ENCODE data around the gene CDH23. TPM values are rescaled to one million over a fixed set of nuclear protein-coding genes. Genes with fewer than 3 reads are reported as not detected.

Gene CDH23
- total RNA-seq, 4 donors from 2014 or later: 14.4 to 29.6 (median 19.7) TPM

DNA sequence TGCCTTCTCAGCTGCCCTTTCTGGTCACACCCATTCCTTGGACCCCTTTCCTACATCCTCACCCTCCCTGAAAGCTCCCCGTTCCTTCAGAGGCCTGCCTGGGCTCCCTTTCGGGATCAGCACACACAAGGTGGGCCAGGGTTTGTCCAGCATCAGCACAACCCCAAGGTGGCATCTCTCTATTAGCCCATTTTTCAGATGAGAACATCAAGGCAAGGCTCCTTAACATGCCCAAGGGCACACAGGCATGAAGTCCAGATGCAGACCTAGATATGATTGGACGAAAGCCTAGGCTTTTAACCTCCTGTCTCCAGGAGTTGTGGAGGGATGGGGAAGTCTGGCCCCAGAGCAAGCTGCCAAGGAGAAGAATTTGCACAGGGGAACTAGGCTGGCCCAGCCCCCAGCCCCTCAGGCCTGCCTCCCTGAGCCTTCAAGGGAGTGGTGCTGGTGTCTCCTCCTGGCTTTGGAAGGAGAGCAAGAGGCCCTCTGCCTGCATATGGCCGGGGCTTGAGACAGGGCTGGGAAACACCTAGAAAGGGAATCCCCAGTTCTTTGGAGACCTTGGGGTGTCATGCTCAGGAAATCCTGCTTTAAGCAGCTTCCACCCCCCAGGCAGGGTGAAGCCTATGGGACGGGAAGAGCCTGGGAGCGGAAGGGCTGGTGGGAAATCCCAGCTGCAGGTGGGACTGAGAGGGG is 385.6 kb downstream of the CDH23 start:
- WGBS: 82% methylated on average over 6 of the region's 6 CpGs
- H3K9me3 ChIP-seq: no peaks in the 10 kb centered on the region
- no peak overlapping the region for H3K27ac ChIP-seq (replicated peaks in 1 of 4)
- H3K36me3 ChIP-seq: peaks cover 0 to 6% (median 0%) of the 10 kb centered on the region in 4 donors
- H3K4me3 ChIP-seq: no peak overlapping the region
- no peak for DNase-seq (ENCODE audit: extremely low spot score)
- peaks cover 6 to 16% (median 11%) of the 10 kb centered on the region in 4 donors for H3K4me1 ChIP-seq
- H3K27me3 ChIP-seq: no peaks in the 10 kb centered on the region
- TF ChIP-seq POLR2AphosphoS5 (IDR thresholded peaks at IDR 0.05) (no peak), EP300 (IDR thresholded peaks at IDR 0.05) (no peak), POLR2A (IDR thresholded peaks at IDR 0.05; ENCODE audit: low read depth) (no peak)
- intact Hi-C loops (cut with DNase I): no loop called here

DNA sequence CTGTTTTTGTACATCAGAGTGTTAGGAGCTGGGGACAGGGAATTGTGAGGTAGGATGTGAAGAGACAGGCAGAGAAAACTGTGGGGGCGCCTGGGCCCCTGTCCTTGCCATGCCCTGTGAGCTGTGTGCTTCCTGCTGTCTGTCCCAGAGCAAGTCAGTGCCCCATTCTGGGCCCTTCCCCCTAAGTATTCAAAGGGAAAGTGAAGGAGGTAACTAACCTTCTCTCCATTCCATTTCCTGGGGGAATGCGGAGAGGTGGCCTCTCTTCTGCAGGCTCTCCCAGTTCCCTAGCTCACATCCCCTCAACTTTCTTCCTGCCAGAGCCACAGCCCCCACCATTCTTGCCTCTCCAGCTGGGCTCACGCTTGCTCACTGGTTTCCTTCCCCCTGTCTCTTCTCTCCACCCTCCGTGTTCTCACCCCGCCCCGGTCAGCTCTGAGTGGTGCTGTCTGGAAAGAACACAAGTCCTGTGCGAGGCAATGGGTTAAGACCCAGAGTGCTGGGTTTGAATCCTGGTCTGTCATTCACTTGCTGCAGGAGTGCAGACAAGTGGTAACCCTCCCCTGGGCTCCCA is 386.3 kb downstream of the CDH23 start:
- Histone ChIP-seq H3K27ac (replicated peaks in 1 of 4) (no peak overlapping the region), H3K4me3 (no peak overlapping the region), H3K36me3 (peaks cover 0 to 6% (median 0%) of the 10 kb centered on the region in 4 donors), H3K4me1 (peaks cover 6 to 16% (median 11%) of the 10 kb centered on the region in 4 donors), H3K9me3 (no peaks in the 10 kb centered on the region), H3K27me3 (no peaks in the 10 kb centered on the region)
- WGBS: 50% methylated on average over 7 of the region's 7 CpGs
- no peak for DNase-seq (ENCODE audit: extremely low spot score)
- intact Hi-C loops (cut with DNase I): no loop called here
- TF ChIP-seq POLR2A (IDR thresholded peaks at IDR 0.05; ENCODE audit: low read depth) (no peak), POLR2AphosphoS5 (IDR thresholded peaks at IDR 0.05) (no peak), EP300 (IDR thresholded peaks at IDR 0.05) (no peak)
- TF ChIP-seq, protein P1, sequence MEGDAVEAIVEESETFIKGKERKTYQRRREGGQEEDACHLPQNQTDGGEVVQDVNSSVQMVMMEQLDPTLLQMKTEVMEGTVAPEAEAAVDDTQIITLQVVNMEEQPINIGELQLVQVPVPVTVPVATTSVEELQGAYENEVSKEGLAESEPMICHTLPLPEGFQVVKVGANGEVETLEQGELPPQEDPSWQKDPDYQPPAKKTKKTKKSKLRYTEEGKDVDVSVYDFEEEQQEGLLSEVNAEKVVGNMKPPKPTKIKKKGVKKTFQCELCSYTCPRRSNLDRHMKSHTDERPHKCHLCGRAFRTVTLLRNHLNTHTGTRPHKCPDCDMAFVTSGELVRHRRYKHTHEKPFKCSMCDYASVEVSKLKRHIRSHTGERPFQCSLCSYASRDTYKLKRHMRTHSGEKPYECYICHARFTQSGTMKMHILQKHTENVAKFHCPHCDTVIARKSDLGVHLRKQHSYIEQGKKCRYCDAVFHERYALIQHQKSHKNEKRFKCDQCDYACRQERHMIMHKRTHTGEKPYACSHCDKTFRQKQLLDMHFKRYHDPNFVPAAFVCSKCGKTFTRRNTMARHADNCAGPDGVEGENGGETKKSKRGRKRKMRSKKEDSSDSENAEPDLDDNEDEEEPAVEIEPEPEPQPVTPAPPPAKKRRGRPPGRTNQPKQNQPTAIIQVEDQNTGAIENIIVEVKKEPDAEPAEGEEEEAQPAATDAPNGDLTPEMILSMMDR (IDR thresholded peaks at IDR 0.05): no peak

DNA sequence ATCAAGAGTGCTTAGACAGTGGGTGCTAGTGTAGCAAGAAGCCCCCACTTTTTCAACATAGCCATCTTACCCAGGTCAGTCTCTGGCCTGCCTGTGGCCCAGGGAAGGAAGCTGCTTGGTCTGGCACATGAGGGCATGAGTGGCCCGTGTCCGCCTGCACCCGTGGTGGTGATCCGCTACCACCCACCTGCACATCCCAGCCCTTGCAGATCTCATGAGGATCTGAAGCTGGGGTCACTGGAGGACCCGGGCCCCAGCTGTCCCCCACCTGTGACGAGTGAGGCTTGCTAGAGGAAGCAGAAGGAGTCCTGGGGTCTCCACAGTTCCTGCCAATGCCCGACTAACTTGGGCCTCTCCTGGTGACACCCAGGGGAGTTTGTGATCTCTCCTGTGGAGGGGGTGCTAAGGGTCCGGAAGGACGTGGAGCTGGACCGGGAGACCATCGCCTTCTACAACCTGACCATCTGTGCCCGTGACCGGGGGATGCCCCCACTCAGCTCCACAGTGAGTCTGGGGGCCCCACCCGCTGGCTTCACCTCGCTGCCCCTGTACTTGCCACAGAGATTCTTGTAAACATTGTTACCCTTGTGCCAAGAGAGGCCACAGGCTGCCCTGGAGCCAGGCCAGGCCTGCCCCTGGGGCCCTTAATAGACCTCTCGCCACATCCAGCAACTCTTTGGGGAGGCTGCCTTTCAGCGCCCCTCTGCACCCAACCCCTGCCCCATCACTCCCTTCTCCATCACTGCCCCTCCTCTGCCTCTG is 387.4 kb downstream of the CDH23 start:
- Histone ChIP-seq H3K27ac (replicated peaks in 1 of 4) (no peak overlapping the region), H3K9me3 (no peaks in the 10 kb centered on the region), H3K27me3 (no peaks in the 10 kb centered on the region), H3K36me3 (peaks cover 0 to 6% (median 0%) of the 10 kb centered on the region in 4 donors), H3K4me3 (no peak overlapping the region), H3K4me1 (peaks cover 6 to 16% (median 11%) of the 10 kb centered on the region in 4 donors)
- DNase-seq (ENCODE audit: extremely low spot score): no peak
- TF ChIP-seq, protein P1 (IDR thresholded peaks at IDR 0.05): no peak
- no peak for TF ChIP-seq POLR2A (IDR thresholded peaks at IDR 0.05; ENCODE audit: low read depth)
- TF ChIP-seq POLR2AphosphoS5 (IDR thresholded peaks at IDR 0.05): no peak
- TF ChIP-seq EP300 (IDR thresholded peaks at IDR 0.05): no peak
- intact Hi-C loops (cut with DNase I): no loop called here
- 84% methylated on average over 13 of the region's 17 CpGs for WGBS

DNA sequence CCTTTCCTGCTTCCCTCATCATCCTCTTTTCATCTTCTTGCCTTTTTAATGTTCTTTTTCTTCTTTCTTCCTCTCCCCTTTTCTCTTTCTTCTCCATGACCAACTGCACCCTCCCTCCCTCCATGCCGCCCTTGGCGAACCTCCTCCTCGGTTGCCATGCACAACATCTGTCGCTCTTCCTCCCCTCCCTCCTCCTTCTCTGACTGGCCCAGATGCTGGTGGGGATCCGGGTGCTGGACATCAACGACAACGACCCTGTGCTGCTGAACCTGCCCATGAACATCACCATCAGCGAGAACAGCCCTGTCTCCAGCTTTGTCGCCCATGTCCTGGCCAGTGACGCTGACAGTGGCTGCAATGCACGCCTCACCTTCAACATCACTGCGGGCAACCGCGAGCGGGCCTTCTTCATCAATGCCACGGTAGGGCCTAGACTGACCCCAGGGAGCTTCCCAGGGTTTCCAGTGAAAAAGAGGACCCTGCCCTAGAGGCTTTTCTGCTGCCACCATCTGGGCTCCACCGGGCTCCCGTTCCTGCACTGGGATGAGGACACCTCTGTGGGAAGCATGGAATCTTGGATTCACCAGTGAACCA is 388.1 kb downstream of the CDH23 start:
- H3K4me3 ChIP-seq: no peak overlapping the region

More for the DNA sequence above, 388.1 kb downstream of the CDH23 start:
- TF ChIP-seq EP300 (IDR thresholded peaks at IDR 0.05): no peak
- TF ChIP-seq POLR2A (IDR thresholded peaks at IDR 0.05; ENCODE audit: low read depth): no peak
- no peak for TF ChIP-seq POLR2AphosphoS5 (IDR thresholded peaks at IDR 0.05)
- TF ChIP-seq, protein P1 (IDR thresholded peaks at IDR 0.05): no peak
- intact Hi-C loops (cut with DNase I): no loop called here
- H3K27ac ChIP-seq (replicated peaks in 1 of 4): no peak overlapping the region
- H3K9me3 ChIP-seq: no peaks in the 10 kb centered on the region
- no peak for DNase-seq (ENCODE audit: extremely low spot score)
- peaks cover 6 to 16% (median 11%) of the 10 kb centered on the region in 4 donors for H3K4me1 ChIP-seq
- WGBS: 93% methylated on average over 15 of the region's 18 CpGs
- no peaks in the 10 kb centered on the region for H3K27me3 ChIP-seq
- H3K36me3 ChIP-seq: peaks cover 0 to 6% (median 0%) of the 10 kb centered on the region in 4 donors
